Testis (tissue), 3 donors: ENCODE data around the gene TNNI3K. TPM values are rescaled to one million over a fixed set of nuclear protein-coding genes. Genes with fewer than 3 reads are reported as not detected.
"Not testable (repeated sequence)": the region's sequence is repeated elsewhere in the genome, so short reads cannot be mapped to it uniquely, and the experiment has no call there.

Experiments used
- DNase-seq: peaks from one replicate; pipeline ENCODE4 v3.0.0-alpha.2; 2019
- H3K27ac ChIP-seq, 2 donors: fragments of 200-600 bp; sonication (generic); one replicate each; pipeline ENCODE4 v1.5.1; 2019
- H3K27me3 ChIP-seq: fragments of 200-600 bp; sonication (generic); one replicate; pipeline ENCODE4 v1.5.1; 2019
- H3K36me3 ChIP-seq: fragments of 200-600 bp; sonication (generic); one replicate; pipeline ENCODE4 v1.5.1; 2017; ENCODE audit warnings: low read depth; ENCODE audit errors: missing control alignments
- H3K4me1 ChIP-seq: fragments of 200-600 bp; sonication (generic); one replicate; pipeline ENCODE4 v1.5.1; 2019
- H3K4me3 ChIP-seq, 2 donors: fragments of 200-600 bp; sonication (generic); one replicate each; pipeline ENCODE4 v1.5.1; 2017 to 2019
- H3K9me3 ChIP-seq: fragments of 200-600 bp; sonication (generic); one replicate; pipeline ENCODE4 v1.5.1; 2017
- CTCF ChIP-seq, 3 experiments: fragments of 450-650 bp in 2 of 3; fragments of 200-600 bp in 1 of 3; sonication (generic) in 1 of 3; IDR thresholded peaks; one replicate each; pipeline ENCODE4 v1.5.1; 2016 to 2019; ENCODE audit warnings: antibody characterized with exemption in 3 of 3, mild to moderate bottlenecking in 2 of 3, moderate library complexity in 1 of 3
- POLR2A ChIP-seq: fragments of 450-650 bp; IDR thresholded peaks from one replicate; pipeline ENCODE4 v1.6.1; 2017; ENCODE audit warnings: antibody characterized with exemption, mild to moderate bottlenecking, moderate library complexity
- WGBS, 2 donors: methylation state at CpG; one replicate each; pipeline ENCODE4 v1.1.5; 2018; 5-methylcytosine and 5-hydroxymethylcytosine counted together
- intact Hi-C: fragments of 100-400 bp; cut with DNase I; formaldehyde crosslinking; loops from one replicate; pipeline ENCODE4 v1.15.1; 2023; ENCODE audit warnings: low total_unique reads
- polyA plus RNA-seq: library from polyadenylated mRNA; stranded (reverse); fragments of 350-450 nt; fragmentation: Illumina TruSeq; extraction: RNeasy Lipid Tissue Mini Kit (QIAGEN cat#74804); gene quantifications from one replicate; pipeline ENCODE4 v1.2.3, GENCODE V29; 2014; ENCODE audit warnings: low read depth, low replicate concordance; ENCODE audit not compliant: insufficient read depth
- total RNA-seq, 2 donors: library from RNA; depleted of rRNA; stranded (reverse); fragments of >200 nt; gene quantifications; one replicate each; pipeline ENCODE4 v1.2.3, GENCODE V29; 2016

Gene TNNI3K
- total and polyA plus RNA-seq, 3 donors from 2014 or later, result 6.4 to 6.8 (median 6.5) TPM

- no peak for TF ChIP-seq CTCF (IDR thresholded peaks at IDR 0.05)
- TF ChIP-seq POLR2A, result no peak
- H3K9me3 ChIP-seq, result no peaks in the 10 kb centered on the region
- 95 to 96% methylated on average over 6 to 20 of the region's 22 CpGs for WGBS, 2 donors
- intact Hi-C loops, result no loop called here
- no peaks in the 10 kb centered on the region for H3K4me1 ChIP-seq
- H3K27me3 ChIP-seq, result no peaks in the 10 kb centered on the region
- DNase-seq, result no peak
- no peak overlapping the region for H3K27ac ChIP-seq
- no peaks in the 10 kb centered on the region for H3K36me3 ChIP-seq
- no peak overlapping the region for H3K4me3 ChIP-seq
These were observed 12.8 kb downstream of the TNNI3K start for GRCh38 chr1:74247881-74248528.

GRCh38 chr1:74253243-74253824, 18.1 kb downstream of the TNNI3K start:
- intact Hi-C loops, DNase-seq, H3K36me3 ChIP-seq: not testable (repeated sequence)

GRCh38 chr1:74266001-74266400, 30.8 kb downstream of the TNNI3K start:
- no peaks in the 10 kb centered on the region for H3K36me3 ChIP-seq
- intact Hi-C loops, result no loop called here
- TF ChIP-seq POLR2A, result no peak
- no peaks in the 10 kb centered on the region for H3K4me1 ChIP-seq
- H3K27me3 ChIP-seq, result no peaks in the 10 kb centered on the region
- no peak overlapping the region for H3K27ac ChIP-seq
- no peak for DNase-seq
- no peaks in the 10 kb centered on the region for H3K9me3 ChIP-seq
- WGBS, 2 donors, result 91 to 96% methylated on average over 3 of the region's 3 CpGs
- H3K4me3 ChIP-seq, result no peak overlapping the region

More at GRCh38 chr1:74253243-74253824, 18.1 kb downstream of the TNNI3K start:
- WGBS, 2 donors, result 61 to 80% methylated on average over 16 to 29 of the region's 32 CpGs
- H3K27ac ChIP-seq, H3K4me1 ChIP-seq, H3K27me3 ChIP-seq, H3K9me3 ChIP-seq: not testable (repeated sequence)
- peak overlapping the region in 1 of 2 donors; percentile 23 for H3K4me3 ChIP-seq

- Histone ChIP-seq H3K9me3 (no peaks in the 10 kb centered on the region), H3K4me1 (no peaks in the 10 kb centered on the region), H3K27me3 (no peaks in the 10 kb centered on the region), H3K4me3 (no peak overlapping the region), H3K36me3 (no peaks in the 10 kb centered on the region), H3K27ac (no peak overlapping the region)
- no peak for TF ChIP-seq POLR2A
- TF ChIP-seq CTCF (IDR thresholded peaks at IDR 0.05), result no peak
- DNase-seq, result no peak
- intact Hi-C loops, result no loop called here
- 78 to 93% methylated on average over 2 of the region's 2 CpGs for WGBS, 2 donors
These were observed 36.3 kb downstream of the TNNI3K start for GRCh38 chr1:74271503-74271902.

- TF ChIP-seq POLR2A, result no peak
- no peak for TF ChIP-seq CTCF (IDR thresholded peaks at IDR 0.05)
- 93 to 100% methylated on average over 2 to 6 of the region's 6 CpGs for WGBS, 2 donors
- Histone ChIP-seq H3K27me3 (no peaks in the 10 kb centered on the region), H3K9me3 (no peaks in the 10 kb centered on the region), H3K27ac (no peak overlapping the region), H3K36me3 (no peaks in the 10 kb centered on the region), H3K4me3 (no peak overlapping the region), H3K4me1 (no peaks in the 10 kb centered on the region)
- DNase-seq, result no peak
- intact Hi-C loops, result no loop called here
These were observed 45.6 kb downstream of the TNNI3K start for GRCh38 chr1:74280642-74281396.
